WERI-Rb-1 (cell line): ENCODE data around the gene DRC3.
A peak's percentile ranks its signal among the peaks of the same experiment; 100 is the strongest.

Experiments
- DNase-seq: peaks from one replicate; pipeline ENCODE4 v3.0.0-alpha.2; 2020
- H3K27ac ChIP-seq: fragments of 250-450 bp; sonication (Bioruptor Pico); 2 replicates; pipeline ENCODE4 v1.5.1; 2020; ENCODE audit warnings: mild to moderate bottlenecking, moderate library complexity
- H3K27me3 ChIP-seq: fragments of 250-450 bp; sonication (Bioruptor Pico); 2 replicates; pipeline ENCODE4 v1.5.1; 2021; ENCODE audit warnings: mild to moderate bottlenecking, low read depth, moderate library complexity; ENCODE audit not compliant: insufficient read depth, severe bottlenecking
- H3K36me3 ChIP-seq: fragments of 250-450 bp; sonication (Bioruptor Pico); 2 replicates; pipeline ENCODE4 v1.5.1; 2020; ENCODE audit warnings: mild to moderate bottlenecking, moderate library complexity
- H3K4me3 ChIP-seq: 2 replicates; pipeline ENCODE4 v1.5.1; 2011; ENCODE audit warnings: low read depth, mild to moderate bottlenecking, control low read depth, low read length
- H3K9me3 ChIP-seq: fragments of 250-450 bp; sonication (Bioruptor Pico); 2 replicates; pipeline ENCODE4 v1.5.1; 2021; ENCODE audit warnings: mild to moderate bottlenecking, moderate library complexity; ENCODE audit not compliant: severe bottlenecking
- CTCF ChIP-seq: IDR thresholded peaks from 2 replicates; pipeline ENCODE4 v1.5.1; 2011; ENCODE audit warnings: low read depth, mild to moderate bottlenecking, control low read depth, inconsistent platforms, low read length

The DRC3 gene

GRCh38 chr17:17972952-17973254 is 241 bp downstream of the DRC3 start:
- no peak for DNase-seq
- Histone ChIP-seq H3K27ac (no peak overlapping the region), H3K36me3 (no peaks in the 10 kb centered on the region), H3K9me3 (no peaks in the 10 kb centered on the region), H3K4me3 (peak overlapping the region; percentile 74), H3K27me3 (no peaks in the 10 kb centered on the region)
- TF ChIP-seq CTCF: no peak

GRCh38 chr17:17975436-17975835 is 2.8 kb downstream of the DRC3 start:
- H3K27ac ChIP-seq: no peak overlapping the region
- TF ChIP-seq CTCF: no peak
- DNase-seq: no peak
- no peak overlapping the region for H3K4me3 ChIP-seq
- H3K27me3 ChIP-seq: no peaks in the 10 kb centered on the region
- H3K9me3 ChIP-seq: no peaks in the 10 kb centered on the region
- no peaks in the 10 kb centered on the region for H3K36me3 ChIP-seq

GRCh38 chr17:17976931-17977570 is 4.4 kb downstream of the DRC3 start:
- Histone ChIP-seq H3K27me3 (no peaks in the 10 kb centered on the region), H3K4me3 (no peak overlapping the region), H3K27ac (no peak overlapping the region), H3K9me3 (no peaks in the 10 kb centered on the region), H3K36me3 (no peaks in the 10 kb centered on the region)
- TF ChIP-seq CTCF: no peak
- DNase-seq: no peak

GRCh38 chr17:17978481-17979424 is 6.1 kb downstream of the DRC3 start:
- no peaks in the 10 kb centered on the region for H3K27me3 ChIP-seq
- no peak for DNase-seq
- no peaks in the 10 kb centered on the region for H3K36me3 ChIP-seq
- no peak overlapping the region for H3K27ac ChIP-seq
- no peaks in the 10 kb centered on the region for H3K9me3 ChIP-seq
- no peak overlapping the region for H3K4me3 ChIP-seq
- no peak for TF ChIP-seq CTCF

- Histone ChIP-seq H3K4me3 (no peak overlapping the region), H3K27me3 (no peaks in the 10 kb centered on the region), H3K9me3 (no peaks in the 10 kb centered on the region), H3K27ac (no peak overlapping the region), H3K36me3 (no peaks in the 10 kb centered on the region)
- TF ChIP-seq CTCF: no peak
- DNase-seq: no peak
These were observed 7.1 kb downstream of the DRC3 start for GRCh38 chr17:17979778-17980177.
